Neural crest cell (in vitro differentiated cells): ENCODE measurements around the gene WAPL. TPM values are rescaled to one million over a fixed set of nuclear protein-coding genes. Genes with fewer than 3 reads are reported as not detected.
"Not testable (repeated sequence)": the region's sequence is repeated elsewhere in the genome, so short reads cannot be mapped to it uniquely, and the experiment has no call there.

Experiments
- DNase-seq: peaks from one replicate; pipeline ENCODE4 v3.0.0; 2021; ENCODE audit warnings: low read depth, mixed read lengths, low spot score
- H3K27ac Mint-ChIP-seq: one replicate; pipeline ENCODE4 v1.8.0; 2021; ENCODE audit warnings: mild to moderate bottlenecking, mixed read lengths; ENCODE audit not compliant: unreplicated experiment
- H3K27me3 Mint-ChIP-seq: 2 replicates; pipeline ENCODE4 v1.8.0; 2021; ENCODE audit warnings: low read depth, mild to moderate bottlenecking, mixed read lengths
- H3K36me3 Mint-ChIP-seq: 2 replicates; pipeline ENCODE4 v1.8.0; 2021; ENCODE audit warnings: low read depth, mild to moderate bottlenecking, mixed read lengths
- H3K4me1 Mint-ChIP-seq: 2 replicates; pipeline ENCODE4 v1.8.0; 2021; ENCODE audit warnings: mixed read lengths
- H3K4me3 Mint-ChIP-seq: one replicate; pipeline ENCODE4 v1.8.0; 2021; ENCODE audit warnings: mild to moderate bottlenecking, mixed read lengths
- H3K9me3 Mint-ChIP-seq: 2 replicates; pipeline ENCODE4 v1.8.0; 2021; ENCODE audit warnings: mixed read lengths
- CTCF ChIP-seq: fragments of 200-600 bp; sonication (generic); conservative IDR thresholded peaks from 2 replicates; pipeline ENCODE4 v1.5.0; 2021; ENCODE audit warnings: antibody characterized with exemption, mild to moderate bottlenecking
- total RNA-seq: library from RNA; stranded (reverse); gene quantifications from 2 replicates; pipeline ENCODE4 v1.2.1, GENCODE V29; 2021

The WAPL gene
- total RNA-seq, 1 donor from 2014 or later: 54.0 TPM

- H3K9me3 Mint-ChIP-seq: no peaks in the 10 kb centered on the region
- H3K27me3 Mint-ChIP-seq: no peaks in the 10 kb centered on the region
- no peak overlapping the region for H3K4me3 Mint-ChIP-seq
- no peak for TF ChIP-seq CTCF
- no peak overlapping the region for H3K27ac Mint-ChIP-seq
- H3K4me1 Mint-ChIP-seq: peaks cover 4% of the 10 kb centered on the region
- no peak for DNase-seq
- H3K36me3 Mint-ChIP-seq: no peaks in the 10 kb centered on the region
Observed at GRCh38 chr10:86538547-86538946, 17.0 kb upstream of the WAPL start.

GRCh38 chr10:86538040-86538439, 16.4 kb upstream of the WAPL start:
- not testable (repeated sequence) for H3K4me3 Mint-ChIP-seq, H3K9me3 Mint-ChIP-seq, H3K27ac Mint-ChIP-seq, H3K27me3 Mint-ChIP-seq, H3K4me1 Mint-ChIP-seq, H3K36me3 Mint-ChIP-seq, DNase-seq

GRCh38 chr10:86536294-86536861, 14.8 kb upstream of the WAPL start:
- H3K4me3 Mint-ChIP-seq: no peak overlapping the region
- no peak overlapping the region for H3K27ac Mint-ChIP-seq
- TF ChIP-seq CTCF: no peak
- peaks cover 4% of the 10 kb centered on the region for H3K4me1 Mint-ChIP-seq
- H3K27me3 Mint-ChIP-seq: no peaks in the 10 kb centered on the region
- DNase-seq: no peak
- H3K9me3 Mint-ChIP-seq: no peaks in the 10 kb centered on the region
- no peaks in the 10 kb centered on the region for H3K36me3 Mint-ChIP-seq

GRCh38 chr10:86535132-86535882, 13.7 kb upstream of the WAPL start:
- no peak for TF ChIP-seq CTCF
- Mint-ChIP-seq H3K36me3 (no peaks in the 10 kb centered on the region), H3K9me3 (no peaks in the 10 kb centered on the region), H3K27me3 (no peaks in the 10 kb centered on the region), H3K4me1 (peaks cover 4% of the 10 kb centered on the region), H3K4me3 (peak overlapping the region; percentile 65), H3K27ac (no peak overlapping the region)
- DNase-seq: peak; percentile 25

- H3K4me1 Mint-ChIP-seq: peaks cover 4% of the 10 kb centered on the region
- no peaks in the 10 kb centered on the region for H3K9me3 Mint-ChIP-seq
- DNase-seq: no peak
- no peak overlapping the region for H3K4me3 Mint-ChIP-seq
- H3K27ac Mint-ChIP-seq: no peak overlapping the region
- H3K27me3 Mint-ChIP-seq: no peaks in the 10 kb centered on the region
- no peak for TF ChIP-seq CTCF
- H3K36me3 Mint-ChIP-seq: no peaks in the 10 kb centered on the region
Observed at GRCh38 chr10:86533328-86533727, 11.7 kb upstream of the WAPL start.

GRCh38 chr10:86528736-86529135, 7.1 kb upstream of the WAPL start:
- not testable (repeated sequence) for H3K27ac Mint-ChIP-seq, H3K36me3 Mint-ChIP-seq, H3K27me3 Mint-ChIP-seq, DNase-seq, H3K4me3 Mint-ChIP-seq, H3K9me3 Mint-ChIP-seq
- H3K4me1 Mint-ChIP-seq: peaks cover 13% of the 10 kb centered on the region
